Measurements from ENCODE around the gene SGF29. TPM values are rescaled to one million over a fixed set of nuclear protein-coding genes. Genes with fewer than 3 reads are reported as not detected.
"Not testable (repeated sequence)": the region's sequence is repeated elsewhere in the genome, so short reads cannot be mapped to it uniquely, and the experiment has no call there.

SGF29 gene
- total RNA-seq, 1 donor from 2014 or later, result 21.6 TPM

- DNase-seq (ENCODE audit: low spot score in 2 of 2, unreplicated experiment in 2 of 2), result no peak
- H3K27ac Mint-ChIP-seq, result no peak overlapping the region
Observed at GRCh38 chr16:28623172-28623711, 69.5 kb downstream of the SGF29 start.

GRCh38 chr16:28630905-28631304 is 77.2 kb downstream of the SGF29 start:
- DNase-seq (ENCODE audit: low spot score in 2 of 2, unreplicated experiment in 2 of 2); H3K4me1 Mint-ChIP-seq; H3K4me3 Mint-ChIP-seq; H3K27me3 Mint-ChIP-seq (ENCODE audit: low read depth); H3K9me3 Mint-ChIP-seq; H3K27ac Mint-ChIP-seq; H3K36me3 Mint-ChIP-seq: not testable (repeated sequence)

More at GRCh38 chr16:28623172-28623711, 69.5 kb downstream of the SGF29 start:
- no peaks in the 10 kb centered on the region for H3K36me3 Mint-ChIP-seq
- TF ChIP-seq CTCF (IDR thresholded peaks at IDR 0.05; ENCODE audit: unreplicated experiment), result no peak
- peaks cover 3% of the 10 kb centered on the region for H3K27me3 Mint-ChIP-seq (ENCODE audit: low read depth)
- no peaks in the 10 kb centered on the region for H3K9me3 Mint-ChIP-seq
- peaks cover 4% of the 10 kb centered on the region for H3K4me1 Mint-ChIP-seq
- H3K4me3 Mint-ChIP-seq, result no peak overlapping the region

- not testable (repeated sequence) for DNase-seq (ENCODE audit: low spot score in 2 of 2, unreplicated experiment in 2 of 2)
Observed at GRCh38 chr16:28636093-28636823, 82.5 kb downstream of the SGF29 start.

GRCh38 chr16:28637765-28638164 is 84.0 kb downstream of the SGF29 start, which contains the start of gene NPIPB8:
TSS of gene NPIPB8 (plus strand) at chr16:28638065. CDS start at chr16:28638361, 296 bp downstream.
- H3K36me3 Mint-ChIP-seq; H3K9me3 Mint-ChIP-seq; H3K4me3 Mint-ChIP-seq; H3K27ac Mint-ChIP-seq; H3K27me3 Mint-ChIP-seq (ENCODE audit: low read depth); H3K4me1 Mint-ChIP-seq; DNase-seq (ENCODE audit: low spot score in 2 of 2, unreplicated experiment in 2 of 2): not testable (repeated sequence)

More at GRCh38 chr16:28636093-28636823, 82.5 kb downstream of the SGF29 start:
- H3K4me3 Mint-ChIP-seq; H3K4me1 Mint-ChIP-seq; H3K36me3 Mint-ChIP-seq; H3K27me3 Mint-ChIP-seq (ENCODE audit: low read depth); H3K27ac Mint-ChIP-seq; H3K9me3 Mint-ChIP-seq: not testable (repeated sequence)

GRCh38 chr16:28638359-28638758 is 84.6 kb downstream of the SGF29 start:
- not testable (repeated sequence) for DNase-seq (ENCODE audit: low spot score in 2 of 2, unreplicated experiment in 2 of 2); H3K27ac Mint-ChIP-seq; H3K4me3 Mint-ChIP-seq; H3K36me3 Mint-ChIP-seq; H3K4me1 Mint-ChIP-seq; H3K9me3 Mint-ChIP-seq; H3K27me3 Mint-ChIP-seq (ENCODE audit: low read depth)

GRCh38 chr16:28639959-28640358 is 86.2 kb downstream of the SGF29 start:
- H3K4me3 Mint-ChIP-seq; H3K27ac Mint-ChIP-seq; DNase-seq (ENCODE audit: low spot score in 2 of 2, unreplicated experiment in 2 of 2); H3K9me3 Mint-ChIP-seq; H3K4me1 Mint-ChIP-seq; H3K36me3 Mint-ChIP-seq; H3K27me3 Mint-ChIP-seq (ENCODE audit: low read depth): not testable (repeated sequence)

Other genes starting within 250 kb of the SGF29 start
- gene NPIPB6, start 190.4 kb upstream of the SGF29 start, total RNA-seq, result 6.6 to 8.7 TPM (median 8.2 TPM) in 3 replicates
- 73.8 to 99.7 TPM (median 91.5 TPM) in 3 replicates for gene EIF3CL, start 150.1 kb upstream of the SGF29 start, total RNA-seq
- 0.40 to 0.41 TPM in 2 of 3 replicates, not detected in the other for gene NPIPB7, start 81.6 kb upstream of the SGF29 start, total RNA-seq
- gene CLN3, start 61.8 kb upstream of the SGF29 start, total RNA-seq, result 30.8 to 31.5 TPM (median 30.9 TPM) in 3 replicates
- gene APOBR, start 59.3 kb upstream of the SGF29 start, total RNA-seq, result 0.09 to 0.14 TPM in 2 of 3 replicates, not detected in the other
- not detected in 3 replicates for gene IL27, start 47.1 kb upstream of the SGF29 start, total RNA-seq
- 12.3 to 13.9 TPM (median 13.3 TPM) in 3 replicates for gene NUPR1, start 14.9 kb upstream of the SGF29 start, total RNA-seq
- gene SULT1A2, start 43.1 kb downstream of the SGF29 start, total RNA-seq, result 0.75 to 0.98 TPM (median 0.90 TPM) in 3 replicates
- gene SULT1A1, start 56.1 kb downstream of the SGF29 start, total RNA-seq, result 8.3 to 9.9 TPM (median 9.7 TPM) in 3 replicates
- 0.16 to 1.2 TPM (median 0.49 TPM) in 3 replicates for gene NPIPB8, start 84.1 kb downstream of the SGF29 start, total RNA-seq
- gene EIF3C, start 157.5 kb downstream of the SGF29 start, total RNA-seq, result 660 to 710 TPM (median 685 TPM) in 3 replicates
- gene NPIPB9, start 197.9 kb downstream of the SGF29 start, total RNA-seq, result 3.6 to 5.2 TPM (median 4.3 TPM) in 3 replicates

All from mesothelial cell of epicardium (in vitro differentiated cells).